Type B pancreatic cell (in vitro differentiated cells): Measurements from ENCODE around the gene CFAP52. TPM values are rescaled to one million over a fixed set of nuclear protein-coding genes. Genes with fewer than 3 reads are reported as not detected.
A peak's percentile ranks its signal among the peaks of the same experiment; 100 is the strongest.

Experiments
- DNase-seq: peaks from one replicate; pipeline ENCODE4 v3.0.0; 2021; ENCODE audit warnings: mixed read lengths; ENCODE audit not compliant: unreplicated experiment; ENCODE audit errors: extremely low spot score
- H3K27ac Mint-ChIP-seq: 2 replicates; pipeline ENCODE4 v1.8.0; 2021; ENCODE audit warnings: mild to moderate bottlenecking, mixed read lengths
- H3K27me3 Mint-ChIP-seq: 2 replicates; pipeline ENCODE4 v1.8.0; 2021; ENCODE audit warnings: mixed read lengths
- H3K36me3 Mint-ChIP-seq: 2 replicates; pipeline ENCODE4 v1.8.0; 2021; ENCODE audit warnings: mixed read lengths
- H3K4me1 Mint-ChIP-seq: one replicate; pipeline ENCODE4 v1.8.0; 2021; ENCODE audit warnings: mixed read lengths; ENCODE audit not compliant: unreplicated experiment
- H3K4me3 Mint-ChIP-seq: 2 replicates; pipeline ENCODE4 v1.8.0; 2021; ENCODE audit warnings: mild to moderate bottlenecking, mixed read lengths
- H3K9me3 Mint-ChIP-seq: 2 replicates; pipeline ENCODE4 v1.8.0; 2021; ENCODE audit warnings: mixed read lengths
- CTCF ChIP-seq: fragments of 200-600 bp; sonication (generic); conservative IDR thresholded peaks from 2 replicates; pipeline ENCODE4 v1.5.0; 2021; ENCODE audit warnings: antibody characterized with exemption, mild to moderate bottlenecking
- total RNA-seq: library from RNA; stranded (reverse); gene quantifications from 2 replicates; pipeline ENCODE4 v1.2.1, GENCODE V29; 2021; ENCODE audit warnings: low replicate concordance

CFAP52 gene
- total RNA-seq, 1 donor from 2014 or later = 7.0 TPM

GRCh38 chr17:9677411-9677810 lies 101.0 kb downstream of the CFAP52 start:
- DNase-seq = no peak
- Mint-ChIP-seq H3K4me3 (no peak overlapping the region), H3K27ac (peak overlapping the region; percentile 23), H3K27me3 (no peaks in the 10 kb centered on the region), H3K36me3 (peaks cover 16% of the 10 kb centered on the region), H3K4me1 (no peaks in the 10 kb centered on the region), H3K9me3 (peaks cover 7% of the 10 kb centered on the region)
- TF ChIP-seq CTCF = no peak

GRCh38 chr17:9677896-9678295 lies 101.5 kb downstream of the CFAP52 start:
- no peak overlapping the region for H3K4me3 Mint-ChIP-seq
- H3K27me3 Mint-ChIP-seq = no peaks in the 10 kb centered on the region
- H3K36me3 Mint-ChIP-seq = peaks cover 16% of the 10 kb centered on the region
- no peaks in the 10 kb centered on the region for H3K4me1 Mint-ChIP-seq
- no peak for DNase-seq
- no peak for TF ChIP-seq CTCF
- no peak overlapping the region for H3K27ac Mint-ChIP-seq
- peaks cover 7% of the 10 kb centered on the region for H3K9me3 Mint-ChIP-seq

GRCh38 chr17:9684955-9685621 lies 108.6 kb downstream of the CFAP52 start:
- Mint-ChIP-seq H3K4me3 (no peak overlapping the region), H3K9me3 (peaks cover 5% of the 10 kb centered on the region), H3K27me3 (no peaks in the 10 kb centered on the region), H3K36me3 (peaks cover 17% of the 10 kb centered on the region), H3K27ac (no peak overlapping the region), H3K4me1 (no peaks in the 10 kb centered on the region)
- DNase-seq = no peak
- TF ChIP-seq CTCF = no peak

Other genes with a start within 250 kb of the CFAP52 start
- 47.1 and 59.3 TPM in 2 replicates for gene STX8, start 822 bp upstream of the CFAP52 start, total RNA-seq
- gene USP43, start 68.9 kb downstream of the CFAP52 start, total RNA-seq = 6.6 and 16.9 TPM in 2 replicates
- gene DHRS7C, start 214.9 kb downstream of the CFAP52 start, total RNA-seq = not detected in 2 replicates
- gene GSG1L2, start 245.4 kb downstream of the CFAP52 start, total RNA-seq = not detected in 2 replicates
- gene GLP2R, start 249.3 kb downstream of the CFAP52 start, total RNA-seq = not detected in 2 replicates